Measurements from ENCODE around the gene SLC16A9. TPM values are rescaled to one million over a fixed set of nuclear protein-coding genes. Genes with fewer than 3 reads are reported as not detected.
"Not testable (repeated sequence)": the region's sequence is repeated elsewhere in the genome, so short reads cannot be mapped to it uniquely, and the experiment has no call there.

The SLC16A9 gene
- total RNA-seq, 1 donor from 2014 or later: 23.1 TPM

DNA sequence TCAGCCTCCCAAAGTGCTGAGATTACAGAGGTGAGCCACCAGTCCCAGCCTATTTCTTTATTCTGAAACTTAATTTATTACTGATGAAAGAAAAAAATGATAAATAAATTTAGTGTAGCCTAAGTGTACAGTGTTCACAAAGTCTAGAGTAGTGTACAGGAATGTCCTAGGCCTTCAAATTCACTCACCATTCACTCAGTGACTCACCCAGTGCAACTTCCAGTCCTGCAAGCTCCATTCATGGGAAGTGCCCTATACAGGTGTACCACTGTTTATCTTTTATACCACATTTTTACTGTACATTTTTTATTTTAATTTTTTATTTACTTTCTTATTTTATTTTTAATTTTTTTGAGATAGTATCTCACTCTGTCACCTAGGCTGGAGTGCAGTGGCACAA is 31.4 kb upstream of the SLC16A9 start:
- no peaks in the 10 kb centered on the region for H3K4me1 Mint-ChIP-seq
- no peak for DNase-seq (ENCODE audit: low read depth, low spot score)
- H3K27ac Mint-ChIP-seq (ENCODE audit: unreplicated experiment): no peak overlapping the region
- no peaks in the 10 kb centered on the region for H3K9me3 Mint-ChIP-seq
- no peaks in the 10 kb centered on the region for H3K36me3 Mint-ChIP-seq (ENCODE audit: low read depth)
- H3K27me3 Mint-ChIP-seq (ENCODE audit: low read depth): peaks cover 2% of the 10 kb centered on the region
- TF ChIP-seq, protein P1, sequence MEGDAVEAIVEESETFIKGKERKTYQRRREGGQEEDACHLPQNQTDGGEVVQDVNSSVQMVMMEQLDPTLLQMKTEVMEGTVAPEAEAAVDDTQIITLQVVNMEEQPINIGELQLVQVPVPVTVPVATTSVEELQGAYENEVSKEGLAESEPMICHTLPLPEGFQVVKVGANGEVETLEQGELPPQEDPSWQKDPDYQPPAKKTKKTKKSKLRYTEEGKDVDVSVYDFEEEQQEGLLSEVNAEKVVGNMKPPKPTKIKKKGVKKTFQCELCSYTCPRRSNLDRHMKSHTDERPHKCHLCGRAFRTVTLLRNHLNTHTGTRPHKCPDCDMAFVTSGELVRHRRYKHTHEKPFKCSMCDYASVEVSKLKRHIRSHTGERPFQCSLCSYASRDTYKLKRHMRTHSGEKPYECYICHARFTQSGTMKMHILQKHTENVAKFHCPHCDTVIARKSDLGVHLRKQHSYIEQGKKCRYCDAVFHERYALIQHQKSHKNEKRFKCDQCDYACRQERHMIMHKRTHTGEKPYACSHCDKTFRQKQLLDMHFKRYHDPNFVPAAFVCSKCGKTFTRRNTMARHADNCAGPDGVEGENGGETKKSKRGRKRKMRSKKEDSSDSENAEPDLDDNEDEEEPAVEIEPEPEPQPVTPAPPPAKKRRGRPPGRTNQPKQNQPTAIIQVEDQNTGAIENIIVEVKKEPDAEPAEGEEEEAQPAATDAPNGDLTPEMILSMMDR (conservative IDR thresholded peaks at IDR 0.05): no peak
- H3K4me3 Mint-ChIP-seq: no peak overlapping the region

DNA sequence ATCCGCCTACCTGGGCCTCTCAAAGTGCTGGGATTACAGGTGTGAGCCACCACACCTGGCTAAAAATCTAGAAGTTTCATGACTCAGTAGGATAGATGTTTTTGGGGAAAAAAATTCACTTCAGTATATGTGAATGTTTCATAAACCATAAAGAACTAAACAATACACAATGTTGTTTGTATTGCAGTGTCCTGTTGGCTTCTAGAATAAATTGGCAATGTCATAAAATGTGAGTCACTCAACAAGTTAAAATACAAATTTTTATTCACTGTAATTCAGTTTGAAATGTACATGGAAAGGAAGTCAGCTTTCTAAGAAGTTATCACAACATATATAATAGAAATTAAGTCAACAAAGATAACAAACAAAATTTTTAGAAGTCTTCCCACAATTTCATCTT is 27.1 kb upstream of the SLC16A9 start:
- Mint-ChIP-seq H3K4me3 (no peak overlapping the region), H3K27me3 (ENCODE audit: low read depth) (peaks cover 2% of the 10 kb centered on the region), H3K36me3 (ENCODE audit: low read depth) (no peaks in the 10 kb centered on the region), H3K4me1 (no peaks in the 10 kb centered on the region), H3K27ac (ENCODE audit: unreplicated experiment) (no peak overlapping the region), H3K9me3 (no peaks in the 10 kb centered on the region)
- DNase-seq (ENCODE audit: low read depth, low spot score): no peak
- TF ChIP-seq, protein P1 (conservative IDR thresholded peaks at IDR 0.05): no peak

DNA sequence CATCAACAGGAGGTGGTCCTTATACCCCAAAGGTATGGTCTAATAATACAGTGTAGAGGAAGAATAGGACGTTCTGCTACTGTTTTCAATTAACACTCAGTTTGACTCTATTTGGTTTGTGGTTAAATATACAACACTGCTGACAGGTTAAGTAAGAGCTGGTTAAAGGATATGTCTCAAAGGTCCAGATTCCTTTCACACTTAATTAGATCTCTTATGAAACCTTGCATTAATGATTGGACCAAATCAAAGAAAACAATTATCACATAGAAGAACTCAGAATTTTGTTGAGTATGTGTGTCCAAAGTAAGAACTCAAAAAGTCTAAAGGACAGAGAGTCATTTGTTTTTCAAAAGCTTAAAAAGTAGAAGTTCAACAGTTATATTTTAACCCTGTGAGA is 25.6 kb upstream of the SLC16A9 start:
- H3K4me1 Mint-ChIP-seq: no peaks in the 10 kb centered on the region
- no peak for DNase-seq (ENCODE audit: low read depth, low spot score)
- TF ChIP-seq, protein P1 (conservative IDR thresholded peaks at IDR 0.05): no peak
- no peaks in the 10 kb centered on the region for H3K36me3 Mint-ChIP-seq (ENCODE audit: low read depth)
- peaks cover 2% of the 10 kb centered on the region for H3K27me3 Mint-ChIP-seq (ENCODE audit: low read depth)
- H3K9me3 Mint-ChIP-seq: no peaks in the 10 kb centered on the region
- H3K4me3 Mint-ChIP-seq: no peak overlapping the region
- H3K27ac Mint-ChIP-seq (ENCODE audit: unreplicated experiment): no peak overlapping the region

DNA sequence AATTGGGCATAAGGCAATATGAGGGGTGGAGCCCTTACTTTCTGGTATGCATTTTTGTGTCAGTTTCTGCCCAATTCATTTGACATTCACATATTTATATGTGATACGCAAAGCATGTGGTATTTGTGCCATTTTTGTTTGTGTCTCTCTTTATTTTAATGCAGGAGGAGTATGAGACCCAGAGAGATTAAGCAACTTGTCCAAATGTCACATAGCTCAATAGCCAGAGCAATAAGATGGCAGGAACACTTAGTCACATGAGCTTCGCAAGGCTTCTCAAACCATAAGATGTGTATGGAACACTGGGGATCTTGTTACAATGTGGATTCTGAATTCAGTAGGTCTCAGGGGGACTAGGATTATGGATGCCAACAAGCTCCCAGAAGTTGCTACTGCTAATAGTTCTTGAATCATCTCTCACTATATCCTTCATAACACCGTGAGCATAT is 24.4 kb upstream of the SLC16A9 start:
- TF ChIP-seq, protein P1 (conservative IDR thresholded peaks at IDR 0.05): no peak
- Mint-ChIP-seq H3K36me3 (ENCODE audit: low read depth) (no peaks in the 10 kb centered on the region), H3K27ac (ENCODE audit: unreplicated experiment) (no peak overlapping the region)

DNA sequence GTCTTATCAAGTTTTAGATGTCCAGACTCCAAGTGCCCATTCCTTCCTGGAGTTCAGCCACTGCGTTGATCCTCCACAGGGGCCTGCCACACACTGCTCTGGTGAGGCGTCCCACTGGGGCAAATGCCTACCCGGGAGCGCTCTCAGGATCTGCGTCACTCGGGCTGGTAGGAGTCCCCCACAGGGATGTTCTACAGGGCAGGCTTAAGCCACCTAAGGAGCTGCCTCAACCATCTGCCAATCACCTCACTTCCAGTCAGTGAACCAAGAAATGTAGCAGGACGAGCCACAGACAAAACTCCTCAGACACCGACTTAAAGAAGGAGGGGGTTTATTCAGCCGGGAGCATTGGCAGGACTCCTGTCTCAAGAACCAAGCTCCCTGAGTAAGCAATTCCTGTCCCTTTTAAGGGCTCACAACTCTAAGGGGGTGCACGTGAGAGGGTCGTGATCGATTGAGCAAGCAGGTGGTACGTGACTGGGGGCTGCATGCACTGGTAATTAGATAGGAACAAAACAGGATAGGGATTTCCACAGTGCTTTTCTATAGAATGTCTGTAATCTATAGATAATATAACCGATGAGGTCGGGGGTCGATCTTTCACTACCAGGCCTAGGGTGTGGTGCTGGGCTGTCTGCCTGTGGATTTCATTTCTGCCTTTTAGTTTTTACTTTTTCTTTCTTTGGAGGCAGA is 23.8 kb upstream of the SLC16A9 start:
- H3K4me1 Mint-ChIP-seq; H3K36me3 Mint-ChIP-seq (ENCODE audit: low read depth); H3K27me3 Mint-ChIP-seq (ENCODE audit: low read depth); H3K27ac Mint-ChIP-seq (ENCODE audit: unreplicated experiment); DNase-seq (ENCODE audit: low read depth, low spot score); H3K4me3 Mint-ChIP-seq; H3K9me3 Mint-ChIP-seq: not testable (repeated sequence)

More for the DNA sequence above, 24.4 kb upstream of the SLC16A9 start:
- Mint-ChIP-seq H3K4me3 (no peak overlapping the region), H3K27me3 (ENCODE audit: low read depth) (peaks cover 2% of the 10 kb centered on the region), H3K9me3 (no peaks in the 10 kb centered on the region), H3K4me1 (no peaks in the 10 kb centered on the region)
- DNase-seq (ENCODE audit: low read depth, low spot score): no peak

DNA sequence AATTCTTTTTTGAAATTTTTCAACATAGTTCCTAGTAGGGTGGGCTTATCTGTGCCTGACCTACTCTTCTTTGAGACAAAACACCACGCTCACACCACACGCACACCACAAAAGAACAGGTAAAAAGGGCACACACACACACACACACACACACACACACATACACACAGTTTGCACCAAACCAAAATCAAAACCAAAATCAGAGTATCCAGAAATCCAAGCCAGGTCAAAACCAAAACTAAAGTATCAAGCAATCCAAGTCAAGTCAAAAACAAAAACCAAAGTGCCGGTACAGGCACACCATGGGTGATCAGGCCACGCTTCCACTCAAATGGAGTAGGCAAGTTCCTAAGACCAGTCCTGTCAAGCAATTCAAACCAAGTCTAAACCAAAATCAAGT is 23.2 kb upstream of the SLC16A9 start:
- not testable (repeated sequence) for H3K4me1 Mint-ChIP-seq; DNase-seq (ENCODE audit: low read depth, low spot score); H3K4me3 Mint-ChIP-seq; H3K27ac Mint-ChIP-seq (ENCODE audit: unreplicated experiment); H3K36me3 Mint-ChIP-seq (ENCODE audit: low read depth); H3K9me3 Mint-ChIP-seq; H3K27me3 Mint-ChIP-seq (ENCODE audit: low read depth)

DNA sequence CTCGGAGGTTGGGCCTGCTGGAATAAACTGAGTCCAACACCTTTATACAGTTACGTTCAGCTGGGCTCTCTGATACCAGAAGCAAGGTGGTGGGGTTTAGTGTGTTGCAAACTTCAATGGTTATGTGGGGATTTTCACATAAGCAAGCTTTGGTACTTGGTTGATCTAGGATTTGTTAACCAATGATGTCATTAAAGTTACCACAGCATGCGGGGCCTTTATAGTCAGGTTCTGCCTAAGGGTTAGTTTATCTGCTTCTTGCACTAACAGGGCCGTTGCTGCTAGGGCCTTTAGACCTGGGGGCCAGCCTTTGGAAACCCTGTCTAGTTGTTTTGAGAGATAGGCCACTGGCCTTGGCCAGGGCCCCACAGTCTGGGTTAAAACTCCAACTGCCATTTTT is 19.5 kb upstream of the SLC16A9 start:
- H3K27ac Mint-ChIP-seq (ENCODE audit: unreplicated experiment); H3K4me1 Mint-ChIP-seq; DNase-seq (ENCODE audit: low read depth, low spot score); H3K9me3 Mint-ChIP-seq; H3K36me3 Mint-ChIP-seq (ENCODE audit: low read depth); H3K4me3 Mint-ChIP-seq; H3K27me3 Mint-ChIP-seq (ENCODE audit: low read depth): not testable (repeated sequence)

Data from neural crest cell (in vitro differentiated cells).